HEK293T (cell line): ENCODE data around the gene FRMD7.
"Not testable (repeated sequence)": the region's sequence is repeated elsewhere in the genome, so short reads cannot be mapped to it uniquely, and the experiment has no call there.

Experiments used
- CTCF ChIA-PET: fragments of 350-600 bp; formaldehyde crosslinking; extraction: SDS; loops from one replicate; lab custom pipeline; 2021; ENCODE audit warnings: antibody characterized with exemption, inconsistent platforms; lab: Yijun Ruan, JAX
- POLR2A ChIA-PET: fragments of 350-600 bp; formaldehyde crosslinking; extraction: SDS; loops from one replicate; lab custom pipeline; 2020; ENCODE audit warnings: antibody characterized with exemption, inconsistent platforms; lab: Yijun Ruan, JAX
- DNase-seq: peaks from one replicate; pipeline ENCODE4 v3.0.0; 2012; ENCODE audit warnings: mixed read lengths; ENCODE audit errors: extremely low spot score
- ARNT ChIP-seq: fragments of 450-650 bp; IDR thresholded peaks from 2 replicates; pipeline ENCODE4 v1.6.1; 2017; ENCODE audit warnings: mild to moderate bottlenecking
- BHLHE40 ChIP-seq: fragments of 450-650 bp; IDR thresholded peaks from 2 replicates; pipeline ENCODE4 v1.6.1; 2016; ENCODE audit warnings: mild to moderate bottlenecking, moderate library complexity, borderline replicate concordance
- CTBP1 ChIP-seq: fragments of 450-650 bp; IDR thresholded peaks from 2 replicates; pipeline ENCODE4 v1.6.1; 2016; ENCODE audit warnings: borderline replicate concordance
- ELF4 ChIP-seq: fragments of 450-650 bp; IDR thresholded peaks from 2 replicates; pipeline ENCODE4 v1.6.1; 2017; ENCODE audit warnings: antibody characterized with exemption
- FOXA1 ChIP-seq: fragments of 450-650 bp; IDR thresholded peaks from 2 replicates; pipeline ENCODE4 v1.6.1; 2016; ENCODE audit warnings: mild to moderate bottlenecking
- FOXK2 ChIP-seq: fragments of 450-650 bp; IDR thresholded peaks from 2 replicates; pipeline ENCODE4 v1.6.1; 2016; ENCODE audit warnings: mild to moderate bottlenecking
- FOXM1 ChIP-seq: fragments of 450-650 bp; IDR thresholded peaks from 2 replicates; pipeline ENCODE4 v1.6.1; 2017; ENCODE audit warnings: mild to moderate bottlenecking, borderline replicate concordance
- HDGF ChIP-seq: fragments of 450-650 bp; IDR thresholded peaks from 2 replicates; pipeline ENCODE4 v1.6.1; 2017; ENCODE audit warnings: antibody characterized with exemption, borderline replicate concordance
- L3MBTL2 ChIP-seq: fragments of 450-650 bp; conservative IDR thresholded peaks from 2 replicates; pipeline ENCODE4 v1.6.1; 2016; ENCODE audit warnings: mild to moderate bottlenecking
- LEF1 ChIP-seq: fragments of 450-650 bp; IDR thresholded peaks from 2 replicates; pipeline ENCODE4 v1.6.1; 2017; ENCODE audit warnings: mild to moderate bottlenecking, borderline replicate concordance
- NFRKB ChIP-seq: fragments of 450-650 bp; IDR thresholded peaks from 2 replicates; pipeline ENCODE4 v1.6.1; 2016; ENCODE audit warnings: mild to moderate bottlenecking, moderate library complexity
- PKNOX1 ChIP-seq: fragments of 450-650 bp; IDR thresholded peaks from 2 replicates; pipeline ENCODE4 v1.6.1; 2016
- SP1 ChIP-seq: fragments of 450-650 bp; IDR thresholded peaks from 2 replicates; pipeline ENCODE4 v1.6.1; 2017
- SUZ12 ChIP-seq: fragments of 450-650 bp; IDR thresholded peaks from 2 replicates; pipeline ENCODE4 v1.6.1; 2016; ENCODE audit warnings: mild to moderate bottlenecking
- TARDBP ChIP-seq: fragments of 450-650 bp; IDR thresholded peaks from 2 replicates; pipeline ENCODE4 v1.6.1; 2016
- ZNF384 ChIP-seq: fragments of 450-650 bp; IDR thresholded peaks from 2 replicates; pipeline ENCODE4 v1.6.1; 2016

FRMD7 gene

GRCh38 chrX:132127743-132128142 is at the start of gene FRMD7:
Gene FRMD7 (minus strand): TSS chrX:132128020. CDS start chrX:132127844, 176 bp downstream.
- TF ChIP-seq FOXA1, result no peak
- TF ChIP-seq L3MBTL2, result no peak
- TF ChIP-seq SP1, result no peak
- TF ChIP-seq TARDBP, result no peak
- TF ChIP-seq ZNF384, result no peak
- TF ChIP-seq NFRKB, result no peak
- no peak for TF ChIP-seq CTBP1
- no peak for TF ChIP-seq FOXK2
- TF ChIP-seq FOXM1, result no peak
- TF ChIP-seq LEF1, result no peak
- TF ChIP-seq BHLHE40, result no peak
- CTCF ChIA-PET, result no interaction called here
- DNase-seq, result no peak
- POLR2A ChIA-PET, result no interaction called here

- POLR2A ChIA-PET, result no interaction called here
- CTCF ChIA-PET, result no interaction called here
- DNase-seq, result no peak
- TF ChIP-seq NFRKB, result no peak
- no peak for TF ChIP-seq TARDBP
- no peak for TF ChIP-seq HDGF
- no peak for TF ChIP-seq L3MBTL2
- no peak for TF ChIP-seq SUZ12
- TF ChIP-seq FOXA1, result no peak
- TF ChIP-seq BHLHE40, result no peak
These were observed 45.8 kb upstream of the FRMD7 start for GRCh38 chrX:132173647-132174046.

GRCh38 chrX:132171881-132172280 is 44.1 kb upstream of the FRMD7 start:
- TF ChIP-seq FOXM1 (no peak), SUZ12 (no peak), LEF1 (no peak), NFRKB (no peak)
- ChIA-PET POLR2A (no interaction called here), CTCF (no interaction called here)
- DNase-seq, result no peak

GRCh38 chrX:132171478-132171877 is 43.7 kb upstream of the FRMD7 start:
- TF ChIP-seq NFRKB (no peak), L3MBTL2 (no peak), HDGF (no peak), TARDBP (no peak)
- POLR2A ChIA-PET, result no interaction called here
- CTCF ChIA-PET, result interaction anchor here (0.6 kb wide), 1 partner anchor 50 kb away, joined by 3 read pairs; no protein-coding TSS in a partner anchor

GRCh38 chrX:132169554-132169953 is 41.7 kb upstream of the FRMD7 start:
- no peak for DNase-seq
- TF ChIP-seq FOXK2 (no peak), LEF1 (no peak), FOXM1 (no peak), SUZ12 (no peak), FOXA1 (no peak), L3MBTL2 (no peak), PKNOX1 (no peak), HDGF (no peak), NFRKB (no peak), BHLHE40 (no peak), TARDBP (no peak)
- ChIA-PET POLR2A (no interaction called here), CTCF (no interaction called here)

More at GRCh38 chrX:132171478-132171877, 43.7 kb upstream of the FRMD7 start:
- DNase-seq, result no peak

GRCh38 chrX:132165651-132166050 is 37.8 kb upstream of the FRMD7 start:
- ChIA-PET POLR2A (no interaction called here), CTCF (no interaction called here)
- TF ChIP-seq FOXK2 (no peak), ELF4 (no peak), SP1 (no peak), PKNOX1 (no peak), FOXA1 (no peak), ARNT (no peak), ZNF384 (no peak), L3MBTL2 (no peak), FOXM1 (no peak), HDGF (no peak), NFRKB (no peak), TARDBP (no peak), SUZ12 (no peak), CTBP1 (no peak), LEF1 (no peak), BHLHE40 (no peak)
- DNase-seq, result no peak

GRCh38 chrX:132165005-132165404 is 37.2 kb upstream of the FRMD7 start:
- DNase-seq, result no peak
- no peak for TF ChIP-seq ZNF384
- CTCF ChIA-PET, result no interaction called here
- POLR2A ChIA-PET, result no interaction called here

GRCh38 chrX:132163094-132163493 is 35.3 kb upstream of the FRMD7 start:
- CTCF ChIA-PET, DNase-seq, POLR2A ChIA-PET: not testable (repeated sequence)
